Osteocyte (in vitro differentiated cells): Measurements from ENCODE around the gene SAMD7. TPM values are rescaled to one million over a fixed set of nuclear protein-coding genes. Genes with fewer than 3 reads are reported as not detected.

Experiments
- DNase-seq: peaks from one replicate; pipeline ENCODE4 v3.0.0; 2021; ENCODE audit warnings: mixed read lengths; ENCODE audit not compliant: unreplicated experiment; ENCODE audit errors: extremely low spot score
- H3K27ac Mint-ChIP-seq: one replicate; pipeline ENCODE4 v1.8.0; 2021; ENCODE audit warnings: mild to moderate bottlenecking, mixed read lengths; ENCODE audit not compliant: unreplicated experiment
- H3K27me3 Mint-ChIP-seq: one replicate; pipeline ENCODE4 v1.8.0; 2021; ENCODE audit warnings: mixed read lengths; ENCODE audit not compliant: unreplicated experiment
- H3K36me3 Mint-ChIP-seq: one replicate; pipeline ENCODE4 v1.8.0; 2021; ENCODE audit warnings: mixed read lengths; ENCODE audit not compliant: unreplicated experiment
- H3K4me1 Mint-ChIP-seq: one replicate; pipeline ENCODE4 v1.8.0; 2021; ENCODE audit warnings: mixed read lengths; ENCODE audit not compliant: unreplicated experiment
- H3K4me3 Mint-ChIP-seq: one replicate; pipeline ENCODE4 v1.8.0; 2021; ENCODE audit warnings: mild to moderate bottlenecking, moderate library complexity, mixed read lengths; ENCODE audit not compliant: unreplicated experiment
- H3K9me3 Mint-ChIP-seq: one replicate; pipeline ENCODE4 v1.8.0; 2021; ENCODE audit warnings: mixed read lengths; ENCODE audit not compliant: unreplicated experiment
- total RNA-seq: library from RNA; stranded (reverse); gene quantifications from 2 replicates; pipeline ENCODE4 v1.2.1, GENCODE V29; 2021
- TF ChIP-seq, protein P1 (sequence below): fragments of 200-600 bp; sonication (generic); IDR thresholded peaks from 2 replicates; pipeline ENCODE4 v1.5.0; 2021; ENCODE audit warnings: antibody characterized with exemption, mild to moderate bottlenecking, moderate library complexity

SAMD7 gene
- total RNA-seq, 1 donor from 2014 or later = not detected

DNA sequence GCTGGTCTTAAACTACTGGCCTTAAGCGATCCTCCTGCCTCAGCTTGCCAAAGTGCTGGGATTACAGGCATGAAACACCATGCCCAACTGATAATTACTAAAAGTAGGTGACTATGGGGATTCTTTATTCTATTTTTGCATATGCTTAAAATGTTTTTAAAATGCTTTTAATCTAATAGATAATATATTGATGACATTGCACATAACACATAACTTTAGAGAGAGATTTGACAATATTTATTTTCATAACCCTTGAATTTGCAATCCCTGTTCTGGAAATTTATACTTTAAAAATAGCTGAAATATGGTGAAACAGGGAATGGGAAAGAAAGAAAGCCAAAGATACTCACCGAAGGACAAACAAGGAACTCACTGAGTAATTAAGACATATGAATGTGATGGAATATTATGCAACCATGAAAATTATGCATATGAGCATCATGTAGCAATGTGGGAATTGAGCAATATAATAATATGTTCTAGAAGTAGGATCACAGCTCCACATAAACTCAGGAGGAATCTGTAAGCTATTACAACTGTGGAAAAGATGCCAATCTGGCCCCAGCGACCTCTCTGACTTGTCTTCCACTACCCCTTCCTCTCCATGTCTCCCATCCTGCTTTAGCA lies 43.7 kb upstream of the SAMD7 start:
- no peak for DNase-seq
- Mint-ChIP-seq H3K27ac (no peak overlapping the region), H3K27me3 (peaks cover 12% of the 10 kb centered on the region), H3K4me1 (peaks cover 11% of the 10 kb centered on the region), H3K36me3 (no peaks in the 10 kb centered on the region), H3K9me3 (no peaks in the 10 kb centered on the region), H3K4me3 (no peak overlapping the region)
- TF ChIP-seq, protein P1, sequence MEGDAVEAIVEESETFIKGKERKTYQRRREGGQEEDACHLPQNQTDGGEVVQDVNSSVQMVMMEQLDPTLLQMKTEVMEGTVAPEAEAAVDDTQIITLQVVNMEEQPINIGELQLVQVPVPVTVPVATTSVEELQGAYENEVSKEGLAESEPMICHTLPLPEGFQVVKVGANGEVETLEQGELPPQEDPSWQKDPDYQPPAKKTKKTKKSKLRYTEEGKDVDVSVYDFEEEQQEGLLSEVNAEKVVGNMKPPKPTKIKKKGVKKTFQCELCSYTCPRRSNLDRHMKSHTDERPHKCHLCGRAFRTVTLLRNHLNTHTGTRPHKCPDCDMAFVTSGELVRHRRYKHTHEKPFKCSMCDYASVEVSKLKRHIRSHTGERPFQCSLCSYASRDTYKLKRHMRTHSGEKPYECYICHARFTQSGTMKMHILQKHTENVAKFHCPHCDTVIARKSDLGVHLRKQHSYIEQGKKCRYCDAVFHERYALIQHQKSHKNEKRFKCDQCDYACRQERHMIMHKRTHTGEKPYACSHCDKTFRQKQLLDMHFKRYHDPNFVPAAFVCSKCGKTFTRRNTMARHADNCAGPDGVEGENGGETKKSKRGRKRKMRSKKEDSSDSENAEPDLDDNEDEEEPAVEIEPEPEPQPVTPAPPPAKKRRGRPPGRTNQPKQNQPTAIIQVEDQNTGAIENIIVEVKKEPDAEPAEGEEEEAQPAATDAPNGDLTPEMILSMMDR = no peak

DNA sequence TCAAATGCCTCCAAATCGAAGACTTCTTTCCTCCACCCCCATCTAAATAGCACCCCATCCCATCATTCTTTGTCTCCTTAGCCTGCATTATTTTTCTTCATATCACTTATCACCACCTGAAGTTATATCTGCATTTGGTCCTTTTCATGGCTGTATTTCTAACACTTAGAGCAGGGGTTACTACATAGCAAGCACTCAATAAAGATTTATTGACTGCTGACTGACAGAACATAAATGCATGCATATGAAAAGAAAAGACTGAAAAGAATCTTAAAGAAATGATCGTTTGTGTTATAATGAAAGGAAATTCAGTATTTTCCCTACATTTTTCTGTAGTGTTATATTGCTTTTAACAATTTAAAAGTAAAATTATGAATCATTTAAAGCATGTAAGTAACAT lies 43.0 kb upstream of the SAMD7 start:
- TF ChIP-seq, protein P1 = no peak
- Mint-ChIP-seq H3K36me3 (no peaks in the 10 kb centered on the region), H3K4me1 (peaks cover 11% of the 10 kb centered on the region), H3K9me3 (no peaks in the 10 kb centered on the region), H3K27ac (no peak overlapping the region), H3K4me3 (no peak overlapping the region), H3K27me3 (peaks cover 12% of the 10 kb centered on the region)
- no peak for DNase-seq

DNA sequence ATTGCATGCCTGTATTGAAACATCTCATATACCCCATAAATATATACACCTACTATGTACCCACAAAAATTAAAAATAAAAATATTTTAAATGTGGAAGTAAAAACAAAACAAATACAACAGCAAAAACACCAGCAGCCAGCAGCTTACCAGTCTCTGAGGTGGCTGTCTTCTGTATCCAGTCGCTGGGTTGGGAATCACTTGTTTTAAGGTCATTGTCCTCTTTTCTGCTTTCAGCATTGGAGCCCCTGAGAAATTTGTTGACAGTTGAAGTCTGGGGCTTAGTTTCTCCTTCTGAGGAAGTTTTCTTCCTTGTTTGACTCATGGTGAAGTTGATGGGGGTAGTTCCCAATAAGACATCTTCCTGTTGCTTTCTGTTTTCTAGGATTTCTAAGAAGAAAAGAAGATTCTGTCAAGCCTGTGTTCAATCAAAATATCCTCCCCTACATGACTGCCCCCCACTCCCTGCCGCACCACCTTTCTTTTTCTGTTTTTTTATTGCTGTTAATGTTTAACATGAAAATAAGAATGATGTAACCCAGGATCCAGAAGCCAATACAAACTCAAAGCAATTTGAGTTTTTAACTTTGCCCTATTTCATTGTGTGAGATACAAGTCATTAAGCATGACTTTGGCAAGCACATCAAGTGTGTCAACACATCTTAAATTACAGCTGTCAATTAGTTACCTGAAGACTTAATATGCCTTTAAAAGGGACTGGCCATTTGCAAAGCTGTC lies 41.7 kb upstream of the SAMD7 start, which contains the start of gene LRRC31:
LRRC31 (minus strand) TSS at position 452 of the 737 bp plus-strand sequence; CDS start at position 324, 128 bp downstream.
- Mint-ChIP-seq H3K27me3 (peaks cover 19% of the 10 kb centered on the region), H3K36me3 (no peaks in the 10 kb centered on the region), H3K4me1 (peaks cover 9% of the 10 kb centered on the region), H3K4me3 (no peak within 1 kb of the TSS), H3K9me3 (no peaks in the 10 kb centered on the region), H3K27ac (no peak within 1 kb of the TSS)
- DNase-seq = no peak
- TF ChIP-seq, protein P1 = no peak

DNA sequence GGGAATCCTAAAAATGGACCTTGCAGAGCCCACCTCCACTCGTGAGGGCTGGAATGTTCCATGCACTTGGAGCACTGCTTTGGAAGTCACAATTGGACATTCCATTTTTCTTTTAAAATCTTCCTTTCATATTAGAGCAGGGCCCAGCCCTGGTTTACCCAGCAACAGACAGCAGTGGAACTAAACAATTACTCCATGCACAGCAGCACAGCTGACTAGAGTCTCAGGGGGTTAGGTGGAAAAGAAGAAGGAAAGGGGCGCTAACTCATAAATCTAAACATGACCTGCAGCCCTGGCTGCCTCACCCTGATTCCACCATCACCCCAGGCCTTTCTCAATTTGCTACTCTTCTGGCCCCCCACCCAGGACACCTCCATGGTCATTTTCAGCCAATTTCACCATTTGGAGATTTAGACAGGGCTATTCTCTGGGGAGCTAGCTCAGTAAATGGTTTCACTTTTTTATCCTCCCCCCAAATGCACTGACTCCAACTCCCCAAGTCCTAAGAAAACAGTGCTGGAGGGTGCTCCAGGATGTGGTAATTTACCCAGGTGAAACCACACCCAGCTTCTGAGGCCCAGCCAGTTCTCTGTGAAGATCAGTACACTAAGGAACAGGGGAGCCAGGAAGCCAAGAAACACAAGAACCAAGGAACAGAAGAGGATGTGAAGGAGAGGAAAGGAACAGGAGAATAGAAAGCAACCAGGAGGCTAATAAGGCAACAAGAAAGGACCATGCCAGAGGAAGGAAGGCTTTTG lies 40.1 kb upstream of the SAMD7 start:
- no peak for DNase-seq
- no peaks in the 10 kb centered on the region for H3K36me3 Mint-ChIP-seq
- no peaks in the 10 kb centered on the region for H3K9me3 Mint-ChIP-seq
- H3K27ac Mint-ChIP-seq = no peak overlapping the region
- H3K4me3 Mint-ChIP-seq = no peak overlapping the region
- H3K27me3 Mint-ChIP-seq = peaks cover 20% of the 10 kb centered on the region
- TF ChIP-seq, protein P1 = no peak
- peaks cover 9% of the 10 kb centered on the region for H3K4me1 Mint-ChIP-seq
